GM12875 (cell line): ENCODE data around the gene ARHGAP27.

ENCODE experiments used
- H3K4me3 ChIP-seq: one replicate; pipeline ENCODE4 v1.5.1; 2011; ENCODE audit warnings: low read depth, low read length, control low read depth
- TF ChIP-seq, protein P1 (sequence below): IDR thresholded peaks from 2 replicates; pipeline ENCODE4 v1.5.1; 2011; ENCODE audit warnings: low read depth, mild to moderate bottlenecking, control low read depth, inconsistent platforms, low read length, moderate library complexity, borderline replicate concordance; ENCODE audit not compliant: insufficient read depth

Gene ARHGAP27

DNA sequence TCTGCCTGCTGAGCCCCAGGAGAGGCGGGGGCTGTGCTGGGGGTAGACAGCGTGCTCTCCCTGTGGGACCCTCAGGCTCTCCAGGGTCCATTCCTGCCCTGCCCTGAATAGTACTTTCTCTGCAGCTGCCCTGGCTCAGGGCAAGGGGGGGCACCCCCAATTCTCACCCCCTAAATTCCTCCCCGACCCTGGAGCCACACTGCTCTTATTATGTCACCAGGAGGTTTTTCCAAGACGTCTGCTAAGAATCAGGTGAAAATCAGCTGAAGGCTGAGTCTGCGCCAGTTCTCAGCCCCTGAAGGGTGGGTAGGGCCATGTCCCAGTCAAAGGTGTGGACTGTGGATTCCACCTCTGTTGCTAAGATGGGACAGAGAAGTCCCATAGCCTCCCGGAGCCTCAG lies 66.0 kb downstream of the ARHGAP27 start:
- no peak overlapping the region for H3K4me3 ChIP-seq
- TF ChIP-seq, protein P1, sequence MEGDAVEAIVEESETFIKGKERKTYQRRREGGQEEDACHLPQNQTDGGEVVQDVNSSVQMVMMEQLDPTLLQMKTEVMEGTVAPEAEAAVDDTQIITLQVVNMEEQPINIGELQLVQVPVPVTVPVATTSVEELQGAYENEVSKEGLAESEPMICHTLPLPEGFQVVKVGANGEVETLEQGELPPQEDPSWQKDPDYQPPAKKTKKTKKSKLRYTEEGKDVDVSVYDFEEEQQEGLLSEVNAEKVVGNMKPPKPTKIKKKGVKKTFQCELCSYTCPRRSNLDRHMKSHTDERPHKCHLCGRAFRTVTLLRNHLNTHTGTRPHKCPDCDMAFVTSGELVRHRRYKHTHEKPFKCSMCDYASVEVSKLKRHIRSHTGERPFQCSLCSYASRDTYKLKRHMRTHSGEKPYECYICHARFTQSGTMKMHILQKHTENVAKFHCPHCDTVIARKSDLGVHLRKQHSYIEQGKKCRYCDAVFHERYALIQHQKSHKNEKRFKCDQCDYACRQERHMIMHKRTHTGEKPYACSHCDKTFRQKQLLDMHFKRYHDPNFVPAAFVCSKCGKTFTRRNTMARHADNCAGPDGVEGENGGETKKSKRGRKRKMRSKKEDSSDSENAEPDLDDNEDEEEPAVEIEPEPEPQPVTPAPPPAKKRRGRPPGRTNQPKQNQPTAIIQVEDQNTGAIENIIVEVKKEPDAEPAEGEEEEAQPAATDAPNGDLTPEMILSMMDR, result no peak

DNA sequence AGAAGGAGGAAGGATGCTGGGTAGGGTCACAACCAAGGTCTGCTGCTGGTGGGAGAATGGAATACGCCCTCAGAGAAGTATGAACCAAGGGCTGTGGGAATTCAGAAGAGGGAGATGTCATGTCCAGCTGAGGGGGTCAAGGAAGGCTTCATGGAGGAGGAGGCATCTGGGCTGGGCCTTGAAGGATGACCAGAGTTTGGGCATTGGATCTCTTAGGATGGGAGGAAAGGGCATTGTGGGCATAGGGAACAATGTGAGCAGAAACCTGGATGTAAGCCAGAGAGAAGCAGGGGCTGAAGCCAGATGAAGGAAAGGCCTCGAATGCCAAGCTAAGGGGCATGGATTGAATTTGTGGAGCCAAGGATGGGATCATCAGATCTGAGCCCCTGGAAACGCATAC lies 66.6 kb downstream of the ARHGAP27 start:
- TF ChIP-seq, protein P1, result no peak
- no peak overlapping the region for H3K4me3 ChIP-seq

DNA sequence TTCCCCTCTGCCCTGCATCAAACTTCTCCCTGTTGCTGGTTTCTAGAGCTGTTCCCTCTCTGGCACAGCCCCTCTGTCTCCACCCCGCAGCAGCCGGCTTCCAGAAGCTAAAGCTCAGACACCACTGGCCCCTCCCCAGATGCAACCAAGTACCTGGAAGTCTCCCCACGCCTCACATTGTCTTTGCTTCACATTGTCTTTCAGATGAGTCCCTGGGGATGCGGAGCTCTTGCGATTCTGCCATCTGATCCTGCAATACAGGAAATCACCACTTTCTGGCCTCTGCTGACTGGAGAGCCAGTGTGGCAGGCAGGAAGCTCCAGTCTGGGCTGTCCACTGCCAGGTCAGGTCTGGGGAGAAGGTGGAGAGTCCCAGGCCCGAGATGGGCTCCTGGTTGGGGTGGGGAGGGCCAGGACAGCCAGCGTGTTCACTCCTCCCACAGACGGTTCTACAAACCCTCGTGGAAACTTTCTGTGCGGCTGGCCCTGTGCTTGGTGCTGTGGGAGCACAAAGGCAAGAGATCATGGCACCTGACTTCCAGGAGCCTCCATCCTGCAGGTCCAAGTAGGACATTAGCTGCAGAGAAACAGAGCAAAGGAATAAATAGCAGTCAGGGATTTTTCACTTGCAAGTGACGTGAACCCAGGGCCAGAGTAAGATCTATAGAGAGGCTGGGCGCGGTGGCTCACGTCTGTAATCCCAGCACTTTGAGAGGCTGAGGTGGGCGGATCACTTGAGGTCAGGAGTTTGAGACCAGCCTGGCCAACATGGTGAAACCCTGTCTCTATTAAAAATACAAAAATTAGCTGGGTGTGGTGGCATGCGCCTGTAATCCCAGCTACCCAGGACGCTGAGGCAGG lies 67.9 kb downstream of the ARHGAP27 start:
- TF ChIP-seq, protein P1, result no peak
- H3K4me3 ChIP-seq, result no peak overlapping the region

DNA sequence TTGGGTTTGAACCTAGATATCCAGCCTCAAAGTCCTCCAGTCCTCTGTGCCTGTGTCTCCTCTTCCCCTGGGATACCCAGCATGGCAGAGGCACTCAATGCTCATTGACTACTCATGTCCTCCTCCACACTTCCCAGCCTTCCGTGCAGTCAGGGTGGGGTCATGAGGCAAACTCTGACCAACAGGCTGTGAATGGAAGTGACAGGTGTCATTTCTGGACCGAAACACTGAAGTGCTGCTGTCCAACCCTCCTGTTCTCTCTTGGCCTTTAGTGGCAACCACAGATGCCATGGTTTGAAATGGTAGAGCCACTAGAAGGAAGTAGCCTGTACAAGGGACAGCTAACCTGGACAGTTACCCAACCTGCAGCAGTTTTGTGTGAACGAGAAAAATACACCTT lies 69.2 kb downstream of the ARHGAP27 start:
- TF ChIP-seq, protein P1, result no peak
- H3K4me3 ChIP-seq, result no peak overlapping the region

DNA sequence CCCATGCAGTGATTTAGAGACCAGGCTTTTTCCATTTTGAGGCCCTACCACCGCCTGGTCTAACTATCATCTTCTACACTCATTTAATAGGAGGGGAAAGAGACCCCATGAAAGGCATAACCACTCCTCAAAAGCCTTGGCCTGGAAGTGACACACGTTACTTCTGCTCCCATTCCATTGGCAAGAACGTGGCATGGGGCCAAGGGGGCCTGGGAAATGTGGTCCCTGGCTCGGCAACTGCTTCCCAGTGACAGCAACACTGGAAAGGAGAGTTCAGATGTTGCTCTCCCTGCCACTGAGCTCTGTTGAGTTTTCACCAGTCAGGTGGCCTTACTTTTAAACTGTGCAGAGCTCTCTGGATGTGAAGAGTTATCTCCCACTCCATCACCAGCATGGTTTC lies 70.7 kb downstream of the ARHGAP27 start:
- no peak overlapping the region for H3K4me3 ChIP-seq
- TF ChIP-seq, protein P1, result no peak

DNA sequence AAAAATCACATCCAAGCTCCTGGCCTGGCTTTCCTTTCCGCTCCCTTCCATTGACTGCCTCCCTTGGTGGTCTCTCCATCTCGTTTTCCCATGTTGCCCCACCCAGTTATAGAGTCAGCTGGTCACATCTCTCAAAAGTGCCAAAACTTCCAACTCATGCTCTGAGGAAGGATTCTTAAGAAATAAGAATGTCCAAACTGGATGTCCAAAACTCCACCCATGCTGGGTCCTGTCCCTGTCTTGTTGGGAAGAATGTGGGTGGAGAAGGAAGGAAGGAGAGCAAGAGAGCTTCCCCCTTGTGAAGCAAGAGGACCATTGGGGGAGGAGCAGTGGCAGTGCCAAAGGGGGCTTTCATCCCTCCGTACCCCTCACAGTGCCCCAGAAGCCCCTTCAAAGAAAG lies 71.2 kb downstream of the ARHGAP27 start:
- TF ChIP-seq, protein P1, result no peak

DNA sequence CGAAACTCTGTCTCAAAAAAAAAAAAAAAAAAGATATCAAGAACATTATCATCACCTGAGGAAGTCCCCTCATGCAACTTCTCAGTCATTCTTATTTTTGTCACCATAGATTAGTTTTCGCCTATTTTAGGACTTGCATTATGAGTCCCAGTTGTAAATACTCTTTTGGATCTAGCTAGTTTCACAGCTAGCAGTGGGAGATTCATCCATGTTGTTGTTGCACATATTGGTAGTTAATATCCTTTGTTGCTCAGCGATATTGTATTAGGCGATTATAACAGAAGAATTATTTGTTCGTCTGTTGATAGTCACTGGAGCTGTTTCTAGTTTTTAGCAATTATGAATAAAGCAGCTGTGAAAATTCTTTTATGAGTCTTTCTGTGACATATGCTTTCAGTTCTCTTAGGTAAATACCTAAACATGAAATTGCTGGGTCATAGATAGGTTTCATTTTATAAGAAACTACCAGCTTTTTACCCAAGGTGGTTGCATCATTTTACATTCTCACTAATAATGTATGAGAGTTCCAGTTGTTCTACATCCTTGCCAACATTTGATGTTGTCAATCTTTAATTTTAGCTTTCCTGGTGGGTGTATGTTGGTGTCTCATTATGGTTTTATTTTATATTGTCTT lies 75.2 kb downstream of the ARHGAP27 start:
- TF ChIP-seq, protein P1, result no peak
- H3K4me3 ChIP-seq, result no peak overlapping the region

More for the DNA sequence above, 71.2 kb downstream of the ARHGAP27 start:
- H3K4me3 ChIP-seq, result no peak overlapping the region
